CD4-positive, alpha-beta T cell treated with Interleukin-6 at 100 ng/mL for 8 hours (primary cell): ENCODE data around the gene MACROD2.

Experiments used
- DNase-seq: peaks from one replicate; pipeline ENCODE4 v3.0.0-alpha.2; 2020; ENCODE audit warnings: mixed read lengths, low spot score

MACROD2 gene

DNA sequence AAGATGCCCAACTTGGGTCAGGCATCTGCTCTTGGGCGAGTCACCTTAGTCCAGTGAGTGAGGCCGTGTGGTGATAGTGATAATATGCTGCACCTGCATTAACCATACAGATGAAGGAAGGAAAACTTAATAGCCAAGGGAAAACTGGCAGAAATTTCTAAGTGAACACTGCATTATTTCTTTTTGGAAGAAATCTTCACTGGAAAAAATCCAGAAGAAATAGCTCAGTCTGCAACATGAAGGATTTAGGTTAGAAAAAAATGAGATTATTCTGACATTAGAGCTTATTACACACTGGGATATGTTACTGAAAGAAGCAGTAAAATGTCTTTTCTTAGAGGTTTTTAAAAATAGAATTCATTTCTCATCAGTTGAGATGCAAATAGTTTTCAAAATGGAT, 1630.7 kb downstream of the MACROD2 start:
- DNase-seq: no peak

- no peak for DNase-seq
Observed at GRCh38 chr20:15627089-15627488, 1631.8 kb downstream of the MACROD2 start.

DNA sequence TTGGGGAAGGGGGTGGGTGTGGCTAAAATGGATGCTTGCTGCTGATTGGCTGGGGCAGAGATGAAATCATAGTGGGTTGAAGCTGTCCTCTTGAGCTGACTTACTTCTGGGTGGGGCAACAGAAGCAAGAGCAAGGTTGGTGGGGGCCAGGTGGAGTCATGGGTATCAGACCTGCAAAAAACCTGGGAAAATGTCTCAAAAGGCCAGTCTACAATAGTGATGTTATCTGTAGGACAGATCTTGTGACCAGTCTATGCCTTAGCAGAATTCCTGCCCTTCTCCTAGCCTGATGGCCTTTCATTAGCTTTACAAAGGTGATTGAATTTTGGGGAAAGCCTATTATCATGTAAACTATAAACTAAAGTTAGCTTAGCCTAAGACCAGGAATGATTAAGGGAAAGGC, 1632.2 kb downstream of the MACROD2 start:
- no peak for DNase-seq

DNA sequence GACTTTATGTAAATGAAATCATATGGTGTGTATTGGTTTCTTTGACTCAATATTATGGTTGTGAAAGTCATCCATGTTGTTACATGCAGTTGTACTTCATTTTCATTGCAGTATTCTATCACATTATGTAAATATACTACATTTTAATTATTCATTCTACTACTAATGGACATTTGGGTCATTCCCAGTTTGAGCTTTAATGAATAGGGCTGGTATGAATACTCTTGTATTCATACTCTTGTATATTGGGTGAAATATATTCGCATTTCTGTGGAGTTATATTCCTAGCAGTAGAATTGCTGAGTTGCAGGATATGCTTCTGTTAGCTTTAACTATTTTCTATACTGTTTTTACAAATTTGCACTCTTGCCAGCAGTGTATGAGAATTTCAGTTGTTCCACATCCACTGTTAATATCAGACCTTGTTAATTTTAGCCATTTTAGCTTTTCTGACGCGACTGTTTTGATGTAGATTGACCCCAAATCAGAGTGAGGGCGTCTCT, 1633.6 kb downstream of the MACROD2 start:
- no peak for DNase-seq

GRCh38 chr20:15630360-15630759, 1635.0 kb downstream of the MACROD2 start:
- no peak for DNase-seq

DNA sequence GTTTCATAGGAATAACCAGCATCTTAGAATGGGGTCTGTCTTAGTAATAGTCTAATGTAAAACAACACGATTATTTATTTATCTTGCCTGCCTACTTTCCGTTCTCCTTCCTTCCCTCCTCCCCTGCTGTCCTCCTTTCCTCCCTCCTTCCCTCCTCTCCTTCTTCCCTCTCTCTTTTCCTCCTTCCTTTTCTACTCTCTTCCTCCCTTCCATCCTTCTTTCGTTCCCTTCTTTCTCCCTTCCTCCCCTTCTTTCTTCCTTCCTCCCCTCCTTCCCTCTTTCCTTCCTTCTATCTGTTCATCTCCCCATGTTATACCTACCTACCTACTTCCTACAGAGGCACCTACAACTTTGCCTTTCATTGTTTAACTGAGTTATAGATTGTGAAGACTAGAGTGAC, 1637.4 kb downstream of the MACROD2 start:
- DNase-seq: no peak

GRCh38 chr20:15634102-15634501, 1638.8 kb downstream of the MACROD2 start:
- DNase-seq: no peak

DNA sequence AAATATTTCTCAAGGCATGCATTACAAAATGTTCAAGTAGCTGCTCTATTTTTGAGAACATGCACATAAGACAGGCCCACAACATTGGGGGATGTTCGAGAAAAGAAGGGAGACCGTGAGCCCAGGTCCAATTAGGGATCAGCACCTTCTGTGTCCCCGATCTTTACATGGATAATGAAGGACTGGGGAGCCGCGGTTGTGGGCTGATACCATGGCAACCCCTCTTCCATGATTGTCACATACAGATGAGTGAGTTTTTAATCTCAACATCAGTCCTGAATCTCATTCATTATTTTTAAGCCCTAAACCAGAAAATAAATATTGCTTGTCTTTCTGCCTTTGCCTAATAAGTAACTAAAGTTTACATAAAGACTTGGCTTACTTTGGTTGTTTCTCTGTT, 1642.2 kb downstream of the MACROD2 start:
- no peak for DNase-seq

GRCh38 chr20:15637950-15638754, 1642.8 kb downstream of the MACROD2 start:
- no peak for DNase-seq

GRCh38 chr20:15638816-15639215, 1643.5 kb downstream of the MACROD2 start:
- no peak for DNase-seq

DNA sequence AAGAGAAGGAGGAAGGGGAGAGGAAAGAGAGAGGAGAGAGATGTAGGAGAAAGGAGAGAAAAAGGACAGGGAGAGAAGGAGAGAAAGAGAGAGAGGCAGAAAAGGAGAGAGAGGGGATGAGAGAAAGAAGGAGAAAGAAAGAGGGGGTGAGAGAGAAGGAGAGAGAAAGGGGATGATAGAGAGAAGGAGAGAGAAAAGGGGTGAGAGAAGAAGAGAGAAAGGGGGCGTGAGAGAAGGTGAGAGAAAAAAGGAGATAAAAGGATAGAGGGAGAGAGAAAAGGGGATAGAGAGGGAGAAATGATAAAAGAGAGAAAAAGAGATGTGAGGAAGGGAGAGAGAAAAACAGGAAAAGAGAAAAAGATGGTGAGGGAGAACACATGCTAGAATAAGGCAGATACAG, 1644.5 kb downstream of the MACROD2 start:
- DNase-seq: no peak

DNA sequence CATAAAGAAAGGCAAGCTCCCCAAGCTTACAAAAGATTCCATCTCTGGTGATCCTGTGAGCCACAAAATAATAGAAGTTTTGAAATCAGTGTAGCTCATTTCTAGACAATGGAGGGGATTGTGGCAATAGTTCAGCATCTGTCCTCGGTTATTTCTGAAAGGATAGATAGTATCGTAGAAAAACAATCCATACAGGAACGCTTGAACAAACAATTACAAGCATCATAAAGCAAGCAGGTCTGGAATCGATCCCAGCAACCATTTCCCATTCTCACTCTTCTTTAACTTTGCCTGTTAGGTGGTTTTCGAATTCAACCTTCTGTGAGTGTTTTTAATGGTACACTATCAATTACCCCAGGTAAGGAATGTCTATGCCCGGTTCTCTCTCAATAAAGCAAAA, 1646.8 kb downstream of the MACROD2 start:
- DNase-seq: no peak

- no peak for DNase-seq
Observed at GRCh38 chr20:15642676-15643075, 1647.4 kb downstream of the MACROD2 start.

GRCh38 chr20:15643713-15644112, 1648.4 kb downstream of the MACROD2 start:
- no peak for DNase-seq

- no peak for DNase-seq
Observed at GRCh38 chr20:15645816-15646215, 1650.5 kb downstream of the MACROD2 start.

DNA sequence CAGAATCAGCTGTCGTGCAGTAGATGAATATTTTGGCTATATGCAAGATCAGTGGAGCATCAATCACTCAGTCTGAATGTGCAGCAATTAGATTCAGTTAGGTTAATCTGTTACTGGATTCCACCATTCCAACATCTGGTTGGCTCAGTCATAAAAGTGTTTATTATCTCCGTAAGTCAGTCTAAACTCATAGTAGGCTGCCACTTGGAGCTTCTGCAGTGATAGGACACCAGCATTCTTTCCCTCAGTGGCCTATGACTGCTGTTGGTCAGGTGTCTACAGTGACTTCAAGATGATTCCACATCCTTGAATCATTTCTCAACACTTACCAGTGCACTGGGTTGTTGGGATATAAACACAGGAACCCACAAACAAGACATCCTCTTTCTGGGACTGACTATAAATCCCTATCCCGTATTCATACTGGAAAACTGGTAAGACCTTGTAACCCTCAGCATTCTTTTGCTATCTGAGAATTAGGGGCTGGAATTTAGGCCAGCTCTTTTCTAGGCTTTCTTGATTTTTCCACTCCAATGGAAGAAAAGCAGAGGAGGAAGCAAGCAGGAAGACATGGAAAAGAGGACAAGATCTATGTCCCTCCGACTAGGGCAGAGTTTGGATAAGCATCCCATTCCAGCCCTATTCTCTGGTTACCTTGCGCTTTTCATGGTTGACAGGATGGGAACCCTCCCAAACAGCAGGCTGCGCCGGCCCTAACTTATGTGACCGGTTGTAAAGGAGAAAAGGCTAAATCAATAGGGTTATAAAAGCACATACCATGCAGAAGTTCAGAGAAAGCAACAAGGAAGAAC, 1658.3 kb downstream of the MACROD2 start:
- no peak for DNase-seq

DNA sequence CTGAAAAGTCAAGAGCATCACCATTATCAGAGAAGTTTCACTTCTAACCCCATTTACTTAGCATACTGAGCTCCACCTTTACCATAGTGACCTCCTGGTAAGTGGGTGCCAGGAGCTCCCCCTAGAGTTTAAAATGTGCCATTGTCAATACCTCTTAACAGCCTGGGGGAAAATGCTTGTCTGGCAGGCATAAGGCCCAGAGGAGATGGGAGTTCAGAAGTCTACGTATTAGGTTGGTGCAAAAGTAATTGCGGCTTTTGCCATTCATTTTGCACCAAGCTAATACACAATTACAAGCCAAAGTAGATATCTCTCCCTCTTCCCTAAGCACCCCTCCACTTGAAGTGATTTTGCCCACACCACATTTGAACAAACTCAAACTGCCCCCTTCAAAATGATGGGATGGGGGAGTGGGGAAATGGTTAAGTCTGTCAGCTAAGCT, 1658.9 kb downstream of the MACROD2 start:
- no peak for DNase-seq

DNA sequence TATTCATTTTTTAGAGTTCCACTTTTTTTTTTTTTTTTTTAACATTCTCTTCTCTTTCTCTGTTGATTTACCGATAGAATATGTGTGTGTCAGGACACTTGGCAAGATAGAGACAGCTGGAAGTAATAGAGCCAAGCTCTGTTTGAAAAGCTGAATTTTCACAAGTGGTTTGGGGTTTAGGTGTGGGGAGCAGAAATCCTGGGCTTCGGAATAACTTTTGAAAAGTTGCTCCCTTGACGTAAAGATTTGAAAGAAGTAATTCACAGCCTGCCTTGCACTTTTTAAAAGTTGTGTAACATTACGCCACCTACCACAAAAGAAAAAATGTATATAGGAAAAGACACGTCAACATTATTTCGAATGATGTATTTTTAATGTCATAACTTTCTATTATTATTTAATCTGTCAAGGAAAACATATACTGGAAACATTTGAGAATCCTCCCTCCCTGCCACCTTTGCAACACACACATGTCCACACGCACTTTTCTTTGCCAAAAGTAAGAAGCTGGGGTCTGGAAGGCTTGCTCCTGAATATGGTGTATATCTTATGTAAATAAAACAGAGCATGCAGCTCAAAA, 1660.1 kb downstream of the MACROD2 start:
- DNase-seq: no peak

DNA sequence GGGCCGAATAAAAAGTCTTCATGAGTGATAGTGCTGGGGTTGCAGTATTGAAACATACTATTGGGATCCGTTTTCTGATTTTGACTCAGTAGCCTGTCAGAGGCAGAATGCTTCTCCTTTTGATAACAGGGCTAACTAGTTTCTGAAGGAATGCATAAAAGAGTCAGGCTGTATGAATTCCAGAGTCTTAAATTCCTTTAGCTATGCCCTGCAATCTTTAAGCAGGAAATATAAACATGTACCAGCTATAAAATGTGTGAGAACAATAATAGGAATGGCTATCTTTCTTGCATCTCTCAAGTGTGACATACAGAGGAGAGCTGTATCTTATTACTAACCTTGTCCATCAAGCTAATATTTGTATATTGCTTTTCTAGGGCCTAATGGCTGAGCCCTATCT, 1660.8 kb downstream of the MACROD2 start:
- no peak for DNase-seq

DNA sequence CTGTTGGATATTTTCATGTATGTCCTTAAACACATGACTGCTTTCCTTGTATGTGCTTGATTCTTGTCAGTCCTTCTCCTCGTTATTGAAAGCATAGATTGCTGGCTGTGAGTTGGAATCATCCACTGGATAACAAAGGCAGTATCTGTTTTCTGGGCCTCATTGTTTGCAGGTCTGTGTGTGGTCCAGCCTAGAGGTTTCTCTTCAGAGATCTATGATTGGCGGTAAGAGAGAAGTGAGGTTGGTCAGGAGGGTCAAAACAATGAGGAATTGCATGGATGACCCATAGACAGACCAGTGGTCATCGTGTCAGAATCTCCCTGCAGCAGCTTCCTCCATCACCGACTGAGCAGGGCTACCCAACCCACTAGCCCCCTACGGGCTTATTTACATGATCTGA, 1663.0 kb downstream of the MACROD2 start:
- DNase-seq: no peak

- no peak for DNase-seq
Observed at GRCh38 chr20:15673206-15673605, 1677.9 kb downstream of the MACROD2 start.

- DNase-seq: no peak
Observed at GRCh38 chr20:15674253-15675060, 1679.1 kb downstream of the MACROD2 start.
